ENCODE results near the gene ATP13A5.

ATP13A5 gene

DNA sequence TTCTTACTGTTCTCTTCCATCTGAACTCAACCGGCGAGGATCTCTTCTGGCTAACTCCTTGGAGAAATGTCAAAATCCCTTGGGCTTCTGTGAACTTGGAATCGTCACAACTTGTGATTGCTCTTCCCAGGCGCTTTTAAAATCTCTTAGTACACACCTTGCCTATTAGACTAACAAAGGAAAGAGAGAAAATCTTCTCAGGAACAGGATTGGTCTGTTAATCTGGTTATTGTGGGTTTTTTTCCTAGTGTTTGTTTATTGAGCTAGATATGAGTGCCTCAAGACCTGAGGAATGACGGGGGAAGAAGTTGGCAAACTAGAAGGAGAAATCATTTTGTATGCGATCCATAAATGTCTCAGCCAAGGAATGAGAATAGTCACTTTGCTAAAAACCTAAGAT is at the start of gene ATP13A5:
ATP13A5 (minus strand) TSS at position 48 of the 400 bp plus-strand sequence; CDS start at position 20, 28 bp downstream.
- no peak for DNase-seq (ENCODE audit: low spot score)

- no peak for DNase-seq (ENCODE audit: low spot score)
These were observed 40.2 kb upstream of the ATP13A5 start for GRCh38 chr3:193418576-193419373.

DNA sequence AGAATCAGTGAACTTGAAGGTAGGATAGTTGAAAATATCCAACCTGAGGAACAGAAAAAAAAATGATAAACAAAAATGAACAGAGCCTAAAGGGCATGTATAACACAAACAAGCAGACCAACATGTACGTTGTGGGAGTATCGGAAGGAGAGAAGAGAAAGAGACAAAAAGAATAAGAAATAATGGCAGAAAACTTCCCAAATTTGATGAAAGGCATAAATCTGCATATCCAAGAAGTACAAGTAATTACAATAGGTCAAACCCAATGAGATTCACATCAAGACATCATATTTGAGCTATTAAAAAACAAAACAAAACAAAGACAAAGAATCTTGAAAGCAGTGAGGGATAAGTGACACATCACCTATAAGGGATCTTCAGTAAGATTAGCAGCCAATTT is 38.1 kb upstream of the ATP13A5 start:
- no peak for DNase-seq (ENCODE audit: low spot score)

GRCh38 chr3:193407688-193408087 is 29.1 kb upstream of the ATP13A5 start:
- DNase-seq (ENCODE audit: low spot score): no peak

DNA sequence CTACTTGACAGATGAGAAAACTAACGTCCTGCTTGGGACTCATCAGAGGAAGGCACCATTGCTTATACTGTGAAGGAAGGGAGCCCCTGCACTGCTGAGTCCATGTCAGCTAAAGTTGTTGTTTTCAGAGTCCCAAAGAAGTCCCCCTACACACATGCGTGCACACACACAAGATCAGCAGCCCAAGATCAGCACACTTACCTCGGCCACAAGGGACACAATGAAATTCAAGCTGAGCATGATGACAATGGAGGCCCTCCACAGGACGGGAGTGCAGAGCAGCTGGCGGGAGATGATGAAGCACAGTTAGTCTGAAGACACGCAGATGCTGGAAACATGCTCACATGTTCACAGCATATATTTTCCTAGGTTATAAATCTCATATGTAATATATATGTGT is 28.6 kb upstream of the ATP13A5 start:
- no peak for DNase-seq (ENCODE audit: low spot score)

- DNase-seq (ENCODE audit: low spot score): no peak
These were observed 24.8 kb upstream of the ATP13A5 start for GRCh38 chr3:193403307-193403706.

DNA sequence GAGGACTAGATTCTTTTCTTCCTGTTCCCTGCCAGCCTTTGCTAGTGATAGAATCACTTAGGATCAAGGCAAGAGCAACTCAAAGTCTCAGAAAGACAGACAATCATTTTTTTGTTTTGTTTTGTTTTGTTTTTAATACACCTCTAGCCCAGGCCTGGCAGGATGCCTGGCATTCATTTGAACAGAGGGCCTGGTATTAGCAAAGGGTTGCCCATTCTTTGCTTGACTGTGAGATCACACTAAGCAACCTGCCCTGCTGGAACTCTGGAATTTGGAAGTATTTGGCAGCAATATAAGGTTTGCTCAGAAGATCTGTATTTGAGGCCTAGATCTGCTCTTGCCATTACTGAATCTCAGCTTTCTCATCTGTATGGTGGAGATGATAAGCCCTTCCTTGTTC is 21.8 kb upstream of the ATP13A5 start:
- no peak for DNase-seq (ENCODE audit: low spot score)

- DNase-seq (ENCODE audit: low spot score): no peak
These were observed 18.1 kb upstream of the ATP13A5 start for GRCh38 chr3:193396451-193397244.

GRCh38 chr3:193391902-193392301 is 13.3 kb upstream of the ATP13A5 start:
- no peak for DNase-seq (ENCODE audit: low spot score)

GRCh38 chr3:193389335-193389734 is 10.8 kb upstream of the ATP13A5 start:
- DNase-seq (ENCODE audit: low spot score): no peak

GRCh38 chr3:193388361-193388760 is 9.8 kb upstream of the ATP13A5 start:
- DNase-seq (ENCODE audit: low spot score): no peak

DNA sequence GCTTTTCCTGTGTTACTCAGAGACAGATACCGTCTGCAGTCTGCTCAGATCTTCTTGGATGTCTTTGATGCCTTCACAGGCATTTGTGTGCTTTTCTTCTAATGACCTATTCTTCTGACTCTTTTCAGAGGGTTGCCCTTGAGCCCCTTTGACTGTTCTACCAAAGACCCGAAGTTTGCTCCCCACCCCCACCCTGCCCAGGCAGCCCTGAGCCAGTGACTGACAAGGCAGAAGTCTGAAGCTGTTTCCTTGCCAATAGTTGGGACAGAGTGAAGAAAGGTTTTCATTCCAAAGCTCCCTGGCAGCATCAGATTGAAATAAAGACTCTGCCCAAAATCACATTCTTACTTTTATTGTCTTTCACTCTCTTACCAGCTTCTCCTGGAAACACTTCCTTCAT is 9.0 kb upstream of the ATP13A5 start:
- no peak for DNase-seq (ENCODE audit: low spot score)

DNA sequence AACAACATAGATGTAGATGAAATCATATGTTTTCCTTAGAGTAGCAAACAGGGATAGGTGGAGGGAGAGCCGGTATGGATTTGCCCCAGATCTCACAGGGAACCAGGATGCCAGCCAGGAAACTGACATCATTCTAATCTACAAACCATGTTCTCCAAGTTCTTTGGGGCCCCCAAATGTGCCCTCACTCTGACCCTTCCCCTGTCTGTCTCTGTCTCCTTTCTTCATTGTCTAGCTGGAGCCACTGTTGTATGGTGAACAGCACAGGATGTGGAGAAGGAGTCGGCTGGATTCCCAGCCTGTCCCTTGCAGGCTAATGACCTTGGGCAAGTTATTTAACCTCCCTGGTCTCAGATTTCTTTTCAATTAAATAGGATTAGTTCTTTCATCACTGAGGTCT is 962 bp downstream of the ATP13A5 start:
- no peak for DNase-seq (ENCODE audit: low spot score)

- DNase-seq (ENCODE audit: low spot score): no peak
These were observed 2.9 kb downstream of the ATP13A5 start for GRCh38 chr3:193375614-193376013.

- no peak for DNase-seq (ENCODE audit: low spot score)
These were observed 5.8 kb downstream of the ATP13A5 start for GRCh38 chr3:193372783-193373182.

GRCh38 chr3:193367868-193368267 is 10.7 kb downstream of the ATP13A5 start:
- DNase-seq (ENCODE audit: low spot score): no peak

- no peak for DNase-seq (ENCODE audit: low spot score)
These were observed 21.3 kb downstream of the ATP13A5 start for GRCh38 chr3:193357291-193357690.

DNA sequence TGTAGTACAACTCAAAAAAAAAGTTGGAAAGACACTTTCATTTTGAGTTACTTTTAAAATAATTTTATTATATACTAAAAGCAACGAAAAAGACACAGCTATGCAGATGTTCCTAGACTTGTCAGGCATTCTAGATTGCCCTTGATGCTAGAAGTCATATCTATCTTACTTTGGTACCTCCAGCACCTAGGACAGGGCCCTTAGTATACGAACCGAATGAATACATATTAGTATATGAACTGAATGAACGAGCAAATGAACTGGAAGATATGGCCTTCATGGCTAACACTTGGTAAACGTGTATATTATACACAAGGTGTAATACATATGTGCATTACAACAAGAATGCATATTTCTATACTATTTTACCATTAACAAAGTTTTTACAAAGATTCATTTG is 24.1 kb downstream of the ATP13A5 start:
- DNase-seq (ENCODE audit: low spot score): no peak

DNA sequence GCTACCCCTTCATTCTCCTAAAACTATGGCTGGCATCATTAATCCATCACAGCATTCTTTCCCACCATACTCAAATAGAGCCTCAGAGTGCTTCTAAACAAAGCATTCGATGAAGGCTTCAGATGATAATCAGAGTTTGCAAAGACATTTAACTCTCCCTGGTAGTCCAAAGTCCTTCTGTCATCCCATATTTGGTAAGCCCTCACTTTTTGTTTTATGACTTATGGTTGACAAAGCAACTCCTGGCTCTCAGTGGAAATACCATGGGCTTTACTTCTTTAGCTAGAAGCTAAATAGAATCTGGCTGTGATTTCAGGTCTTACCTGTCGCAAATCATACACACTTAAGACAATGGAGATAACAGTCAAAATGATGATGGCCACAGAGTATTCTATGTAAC is 27.8 kb downstream of the ATP13A5 start:
- no peak for DNase-seq (ENCODE audit: low spot score)

DNA sequence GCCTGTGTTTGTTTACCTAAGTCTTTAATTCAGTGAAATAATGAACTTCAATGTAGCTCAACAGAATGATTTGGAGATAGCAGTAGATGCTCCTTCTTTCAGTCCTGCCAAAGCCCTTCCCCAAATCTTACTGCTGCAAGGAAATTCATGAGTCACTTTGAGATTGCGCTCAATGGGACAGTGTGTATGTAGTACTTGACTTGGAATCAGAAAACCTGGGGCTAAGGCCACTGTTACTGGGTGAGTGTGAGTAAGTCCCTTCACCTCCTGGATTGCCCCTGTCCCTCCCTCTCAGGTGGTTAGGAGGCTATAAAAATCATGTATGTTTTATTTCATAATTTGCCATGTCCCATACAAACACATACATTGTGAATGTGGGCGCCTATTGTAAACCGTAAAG is 29.9 kb downstream of the ATP13A5 start:
- DNase-seq (ENCODE audit: low spot score): no peak

DNA sequence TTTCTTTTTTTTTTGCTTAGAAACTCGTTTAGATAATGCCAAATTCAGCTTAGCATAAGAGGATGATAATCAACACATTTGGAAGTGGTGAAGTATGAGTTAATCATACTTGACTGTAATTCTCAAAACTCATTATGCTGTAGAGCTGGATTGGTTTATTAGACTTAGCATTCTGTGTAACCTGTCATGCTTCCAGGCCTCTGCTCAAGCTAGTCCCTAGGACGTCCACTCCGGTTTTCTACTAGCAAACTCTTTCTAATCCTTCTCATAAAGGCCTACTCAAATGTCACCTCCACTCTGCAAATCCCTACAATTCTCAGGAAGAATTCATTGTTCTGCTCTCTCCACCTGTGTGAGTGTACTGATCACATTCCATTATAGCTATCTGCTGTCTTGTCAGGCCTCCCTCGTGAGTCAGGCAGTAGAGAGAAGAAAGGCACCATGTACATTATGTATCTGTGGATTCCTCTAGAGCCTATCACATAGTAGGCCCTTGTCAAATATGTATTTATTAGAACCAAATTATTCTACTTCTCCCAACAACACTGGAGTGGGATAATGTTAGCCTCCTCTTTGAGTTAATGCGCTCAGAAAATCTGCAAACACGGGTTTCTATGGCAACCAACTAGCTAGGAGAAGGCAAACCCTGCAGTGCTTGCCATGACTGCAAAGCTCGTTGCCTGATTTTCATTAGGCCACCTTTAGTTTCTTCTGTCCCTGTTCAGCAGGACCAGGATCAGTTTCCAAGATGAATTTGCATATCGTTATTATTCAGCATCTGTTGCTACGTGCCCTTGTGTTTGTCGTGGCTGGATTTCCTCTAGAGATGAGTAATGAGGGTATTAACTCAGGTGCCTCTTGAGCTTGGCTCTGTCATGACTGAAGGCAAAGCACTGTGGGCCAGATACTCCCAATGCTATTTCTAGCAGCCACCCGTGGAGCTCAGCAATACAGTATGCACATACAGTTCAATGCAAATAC is 30.7 kb downstream of the ATP13A5 start:
- DNase-seq (ENCODE audit: low spot score): no peak

DNA sequence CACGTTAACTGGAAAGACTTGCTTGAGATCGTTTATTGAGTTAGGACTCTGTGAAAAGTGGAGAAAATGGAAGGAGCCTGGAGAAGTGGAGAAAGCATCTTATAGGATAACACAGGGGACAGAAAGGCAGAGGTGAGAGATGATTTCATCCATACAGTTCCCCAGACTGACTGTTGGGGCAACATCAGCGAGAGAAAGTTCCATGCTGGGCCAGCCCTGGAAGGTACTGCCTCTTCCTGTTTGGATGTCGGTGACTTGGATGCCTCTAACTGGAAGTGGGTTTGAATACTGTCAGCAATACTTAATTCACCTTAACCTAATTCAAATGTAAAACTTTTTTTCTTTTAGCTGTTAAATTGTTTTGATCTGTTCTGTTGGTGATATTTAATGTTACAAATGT is 32.3 kb downstream of the ATP13A5 start:
- no peak for DNase-seq (ENCODE audit: low spot score)
